Natural killer cell (primary cell): ENCODE measurements around the gene PRKN. TPM values are rescaled to one million over a fixed set of nuclear protein-coding genes. Genes with fewer than 3 reads are reported as not detected.

ENCODE experiments used
- ATAC-seq, 3 donors: fragments of 150-1000 bp in 2 of 3; fragments of 200-7000 bp in 1 of 3; cut with Tn5 transposase; 1 replicate in 1 of 3; 2 replicates in 2 of 3; pipeline ENCODE4 v1.10.0; 2021; ENCODE audit warnings: mild to moderate bottlenecking in 2 of 3, moderate library complexity in 2 of 3
- DNase-seq, 2 donors: peaks; one replicate each; pipeline versions ENCODE4 v3.0.0 to v3.0.0-alpha.2; 2013 to 2021; ENCODE audit warnings: mixed read lengths in 1 of 2
- H3K27ac ChIP-seq: one replicate; pipeline ENCODE4 v1.5.1; 2013; ENCODE audit warnings: mild to moderate bottlenecking, low read length
- H3K27me3 ChIP-seq: one replicate; pipeline ENCODE4 v1.6.1; 2013; ENCODE audit warnings: low read length; ENCODE audit not compliant: control insufficient read depth, insufficient read depth
- H3K36me3 ChIP-seq: one replicate; pipeline ENCODE4 v1.6.1; 2013; ENCODE audit warnings: low read length; ENCODE audit not compliant: control insufficient read depth, insufficient read depth
- H3K4me1 ChIP-seq: one replicate; pipeline ENCODE4 v1.6.1; 2013; ENCODE audit warnings: low read length; ENCODE audit not compliant: control insufficient read depth, insufficient read depth
- H3K4me3 ChIP-seq: one replicate; pipeline ENCODE4 v1.5.1; 2013; ENCODE audit warnings: low read length
- H3K9me3 ChIP-seq: one replicate; pipeline ENCODE4 v1.6.1; 2013; ENCODE audit warnings: low read length; ENCODE audit not compliant: control insufficient read depth, insufficient read depth
- H3K27ac Mint-ChIP-seq, 2 donors: one replicate each; pipeline ENCODE4 v1.8.0; 2022; ENCODE audit warnings: mild to moderate bottlenecking in 2 of 2, mixed read lengths in 2 of 2, moderate library complexity in 1 of 2
- H3K27me3 Mint-ChIP-seq, 2 donors: one replicate each; pipeline ENCODE4 v1.8.0; 2022; ENCODE audit warnings: low read depth in 2 of 2, mixed read lengths in 2 of 2
- H3K36me3 Mint-ChIP-seq: one replicate; pipeline ENCODE4 v1.8.0; 2022; ENCODE audit warnings: mixed read lengths
- H3K4me1 Mint-ChIP-seq, 2 donors: one replicate each; pipeline ENCODE4 v1.8.0; 2022; ENCODE audit warnings: mixed read lengths in 2 of 2
- H3K4me3 Mint-ChIP-seq: one replicate; pipeline ENCODE4 v1.8.0; 2022; ENCODE audit warnings: mild to moderate bottlenecking, moderate library complexity, mixed read lengths
- H3K9me3 Mint-ChIP-seq, 2 donors: one replicate each; pipeline ENCODE4 v1.8.0; 2022; ENCODE audit warnings: mixed read lengths in 2 of 2
- CTCF ChIP-seq: fragments of 200-600 bp; IDR thresholded peaks from one replicate; pipeline ENCODE4 v1.8.0; 2022; ENCODE audit warnings: antibody characterized with exemption
- WGBS: methylation state at CpG from one replicate; pipeline ENCODE4 v1.1.7; 2013; ENCODE audit warnings: missing lambda C conversion rate; ENCODE audit not compliant: insufficient coverage; 5-methylcytosine and 5-hydroxymethylcytosine counted together
- intact Hi-C: fragments of 100-400 bp; cut with micrococcal nuclease; formaldehyde crosslinking; loops from one replicate; pipeline ENCODE4 v1.14.2; 2022
- total RNA-seq, 4 donors: library from RNA; stranded (reverse); fragments of 120-200 nt in 1 of 4; gene quantifications; one replicate each; pipeline versions ENCODE4 v1.2.3 to v1.2.4, GENCODE V29; 2013 to 2022

PRKN gene
- total RNA-seq, 3 donors from 2014 or later (not counting 1 experiment from before 2014, with no cell fraction given), result 1.4 to 1.9 (median 1.9) TPM

DNA sequence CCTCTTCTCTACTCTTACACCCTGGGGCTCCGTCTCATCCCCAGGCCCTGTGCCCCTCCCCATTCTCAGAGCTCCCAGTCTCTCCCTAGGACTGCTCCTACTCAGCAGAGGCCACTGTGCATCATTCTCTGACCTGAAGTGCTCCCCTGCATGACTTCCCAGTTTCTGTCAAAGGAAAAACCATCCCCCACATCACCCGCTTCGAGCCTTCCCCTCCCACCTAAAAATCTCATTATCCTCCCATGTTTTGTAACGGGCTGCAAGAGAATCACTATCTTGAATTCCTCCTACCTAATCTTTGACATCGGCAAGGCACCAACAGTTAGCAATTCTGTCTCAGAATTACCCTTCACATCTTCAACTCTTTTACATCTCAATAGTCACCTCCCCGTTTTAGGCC lies 463.0 kb downstream of the PRKN start:
- no peaks in the 10 kb centered on the region for H3K4me1 ChIP-seq
- no peak overlapping the region for H3K27ac ChIP-seq
- Mint-ChIP-seq H3K4me1 (no peaks in the 10 kb centered on the region), H3K36me3 (no peaks in the 10 kb centered on the region), H3K4me3 (no peak overlapping the region), H3K27ac (no peak overlapping the region), H3K9me3 (peaks cover 14 to 19% of the 10 kb centered on the region in 2 donors), H3K27me3 (no peaks in the 10 kb centered on the region)
- no peak overlapping the region for H3K4me3 ChIP-seq
- no peak for TF ChIP-seq CTCF
- intact Hi-C loops, result no loop called here
- ATAC-seq (no peak), DNase-seq (no peak)
- no peaks in the 10 kb centered on the region for H3K36me3 ChIP-seq
- no peaks in the 10 kb centered on the region for H3K27me3 ChIP-seq
- H3K9me3 ChIP-seq, result no peaks in the 10 kb centered on the region
- WGBS, result 88% methylated on average over 6 of the region's 6 CpGs

- H3K27ac Mint-ChIP-seq, result no peak overlapping the region
- intact Hi-C loops, result no loop called here
- Histone ChIP-seq H3K27ac (no peak overlapping the region), H3K4me1 (no peaks in the 10 kb centered on the region), H3K9me3 (no peaks in the 10 kb centered on the region), H3K27me3 (no peaks in the 10 kb centered on the region), H3K4me3 (no peak overlapping the region), H3K36me3 (no peaks in the 10 kb centered on the region)
- H3K27me3 Mint-ChIP-seq, result no peaks in the 10 kb centered on the region
- ATAC-seq, result no peak
- H3K36me3 Mint-ChIP-seq, result no peaks in the 10 kb centered on the region
- WGBS, result 87% methylated on average over 15 of the region's 15 CpGs
- no peak overlapping the region for H3K4me3 Mint-ChIP-seq
- H3K4me1 Mint-ChIP-seq, result no peaks in the 10 kb centered on the region
- no peak for TF ChIP-seq CTCF
- DNase-seq, result no peak
- peaks cover 11 to 13% of the 10 kb centered on the region in 2 donors for H3K9me3 Mint-ChIP-seq
Observed at GRCh38 chr6:162262466-162263196, 464.9 kb downstream of the PRKN start.

DNA sequence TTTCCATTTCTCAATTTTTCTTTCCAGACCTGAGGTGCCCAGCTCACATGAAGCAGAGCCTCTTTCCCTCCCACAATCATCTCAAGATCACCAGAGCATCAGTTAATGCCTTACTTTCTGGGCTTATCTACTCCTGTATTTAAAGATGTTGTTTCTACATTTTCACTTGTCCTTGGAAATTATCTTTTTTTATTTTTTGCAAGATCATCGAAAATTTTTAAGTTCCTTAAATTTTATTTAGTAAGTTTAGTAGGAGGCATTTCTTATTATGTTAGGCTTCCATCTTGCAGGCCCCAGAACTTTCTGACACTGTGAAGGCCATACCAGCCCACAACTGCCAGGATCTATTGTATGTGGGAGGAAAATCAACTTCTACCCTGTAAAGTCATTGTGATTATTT lies 466.0 kb downstream of the PRKN start:
- Histone ChIP-seq H3K36me3 (no peaks in the 10 kb centered on the region), H3K27me3 (no peaks in the 10 kb centered on the region), H3K4me1 (no peaks in the 10 kb centered on the region), H3K27ac (no peak overlapping the region), H3K9me3 (no peaks in the 10 kb centered on the region), H3K4me3 (no peak overlapping the region)
- H3K27ac Mint-ChIP-seq, result no peak overlapping the region
- no peaks in the 10 kb centered on the region for H3K4me1 Mint-ChIP-seq
- 86% methylated on average over 1 of the region's 1 CpG for WGBS
- H3K4me3 Mint-ChIP-seq, result no peak overlapping the region
- H3K36me3 Mint-ChIP-seq, result no peaks in the 10 kb centered on the region
- TF ChIP-seq CTCF, result no peak
- H3K9me3 Mint-ChIP-seq, result peaks cover 11 to 13% of the 10 kb centered on the region in 2 donors
- ATAC-seq (no peak), DNase-seq (no peak)
- intact Hi-C loops, result no loop called here
- no peaks in the 10 kb centered on the region for H3K27me3 Mint-ChIP-seq

GRCh38 chr6:162260027-162260426 lies 467.5 kb downstream of the PRKN start:
- peaks cover 9 to 11% of the 10 kb centered on the region in 2 donors for H3K9me3 Mint-ChIP-seq
- Histone ChIP-seq H3K27ac (no peak overlapping the region), H3K27me3 (no peaks in the 10 kb centered on the region), H3K4me1 (no peaks in the 10 kb centered on the region), H3K9me3 (no peaks in the 10 kb centered on the region), H3K36me3 (no peaks in the 10 kb centered on the region), H3K4me3 (no peak overlapping the region)
- H3K4me3 Mint-ChIP-seq, result no peak overlapping the region
- H3K27me3 Mint-ChIP-seq, result no peaks in the 10 kb centered on the region
- no CpG with 5 or more reads among the region's 1 CpG for WGBS
- TF ChIP-seq CTCF, result no peak
- no peak overlapping the region for H3K27ac Mint-ChIP-seq
- no peaks in the 10 kb centered on the region for H3K4me1 Mint-ChIP-seq
- no peak for DNase-seq
- intact Hi-C loops, result no loop called here
- no peaks in the 10 kb centered on the region for H3K36me3 Mint-ChIP-seq
- ATAC-seq, result no peak
